Measurements from ENCODE around the gene RHAG. TPM values are rescaled to one million over a fixed set of nuclear protein-coding genes. Genes with fewer than 3 reads are reported as not detected.
A peak's percentile ranks its signal among the peaks of the same experiment; 100 is the strongest.

The RHAG gene
- total and polyA plus RNA-seq, 2 of the 8 experiments (the other 6 are each of a cell fraction or from before 2014, with no cell fraction given): not detected

- Histone ChIP-seq H4K91ac (replicated peaks; ENCODE audit: insufficient read length, low read length) (no peak overlapping the region), H2BK12ac (ENCODE audit: low read depth, low read length) (no peak overlapping the region), H3K36me3 (ENCODE audit: control insufficient read depth in 2 of 4, insufficient read depth in 4 of 4, low read length in 3 of 4) (no peaks in the 10 kb centered on the region), H2BK5ac (ENCODE audit: low read depth, low read length) (no peak overlapping the region), H2BK15ac (ENCODE audit: low read length) (no peak overlapping the region), H3K27ac (ENCODE audit: low read depth, low read length) (no peak overlapping the region), H3K56ac (replicated peaks; ENCODE audit: insufficient read length, low read depth, low read length) (no peak overlapping the region), H3K23me2 (ENCODE audit: low read depth, low read length) (no peaks in the 10 kb centered on the region), H3K23ac (ENCODE audit: insufficient read length) (no peak overlapping the region), H3K4me1 (replicated peaks in 1 of 4; ENCODE audit: control insufficient read depth in 3 of 4, insufficient read depth in 4 of 4, low read length in 3 of 4) (no peaks in the 10 kb centered on the region), H4K8ac (ENCODE audit: extremely low read depth, insufficient read depth, low read length) (no peak overlapping the region), H3K9ac (replicated peaks in 1 of 4; ENCODE audit: extremely low read depth in 1 of 4, low read depth in 3 of 4, low read length in 3 of 4) (no peak overlapping the region), H2AFZ (ENCODE audit: low read length) (no peak overlapping the region), H2BK20ac (ENCODE audit: low read length) (no peak overlapping the region), H2BK120ac (replicated peaks; ENCODE audit: low read depth, low read length) (no peak overlapping the region), H3K4ac (replicated peaks; ENCODE audit: insufficient read length, low read depth, low read length) (no peak overlapping the region), H3K27me3 (replicated peaks in 1 of 4; ENCODE audit: control insufficient read depth in 3 of 4, extremely low read depth in 1 of 4, insufficient read depth in 3 of 4, low read length in 3 of 4) (no peaks in the 10 kb centered on the region), H3K18ac (ENCODE audit: extremely low read depth, low read length) (no peak overlapping the region), H4K5ac (ENCODE audit: insufficient read length, low read depth, low read length) (no peak overlapping the region), H3K4me2 (ENCODE audit: insufficient read depth in 1 of 2, low read depth in 2 of 2, low read length in 2 of 2) (no peak overlapping the region), H3K79me2 (ENCODE audit: control insufficient read depth in 1 of 2, insufficient read depth in 2 of 2, low read length in 2 of 2) (no peaks in the 10 kb centered on the region), H2AK5ac (ENCODE audit: low read depth, low read length) (no peak overlapping the region), H3K9me3 (ENCODE audit: insufficient read depth in 2 of 2, low read depth in 1 of 2, low read length in 1 of 2) (no peaks in the 10 kb centered on the region), H3K4me3 (ENCODE audit: extremely low read depth in 1 of 4, insufficient read depth in 2 of 4, low read depth in 3 of 4, low read length in 4 of 4) (no peak overlapping the region), H4K20me1 (replicated peaks in 1 of 2; ENCODE audit: control insufficient read depth in 1 of 2, insufficient read depth in 2 of 2, low read length in 2 of 2) (no peaks in the 10 kb centered on the region), H3K14ac (ENCODE audit: insufficient read length) (no peak overlapping the region), H3K79me1 (ENCODE audit: low read depth, low read length) (no peaks in the 10 kb centered on the region)
- DNase-seq (ENCODE audit: low read depth in 1 of 2, low spot score in 2 of 2) (no peak), FAIRE-seq (peak; percentile 7)
- WGBS, 2 experiments (ENCODE audit: extremely low coverage in 1 of 2, insufficient coverage in 1 of 2, insufficient read length in 1 of 2, insufficient replicate concordance in 2 of 2, low coverage in 1 of 2, low lambda C conversion rate in 2 of 2, missing lambda C conversion rate in 1 of 2): no CpG with 5 or more reads among the region's 1 CpG
- no peak for TF ChIP-seq TEAD4 (IDR thresholded peaks at IDR 0.05; ENCODE audit: low read depth, low read length)
- no peak for TF ChIP-seq ATF3 (IDR thresholded peaks at IDR 0.05; ENCODE audit: insufficient read depth, low read depth, low read length)
- TF ChIP-seq YY1 (IDR thresholded peaks at IDR 0.05; ENCODE audit: low read depth, low read length): no peak
- ChIA-PET POLR2A (ENCODE audit: partially characterized antibody) (no interaction called here), CTCF (ENCODE audit: partially characterized antibody) (no interaction called here)
These were observed 17.3 kb upstream of the RHAG start for GRCh38 chr6:49653942-49654341.
